ENCODE results near the gene RALGPS1.

RALGPS1 gene, protein sequence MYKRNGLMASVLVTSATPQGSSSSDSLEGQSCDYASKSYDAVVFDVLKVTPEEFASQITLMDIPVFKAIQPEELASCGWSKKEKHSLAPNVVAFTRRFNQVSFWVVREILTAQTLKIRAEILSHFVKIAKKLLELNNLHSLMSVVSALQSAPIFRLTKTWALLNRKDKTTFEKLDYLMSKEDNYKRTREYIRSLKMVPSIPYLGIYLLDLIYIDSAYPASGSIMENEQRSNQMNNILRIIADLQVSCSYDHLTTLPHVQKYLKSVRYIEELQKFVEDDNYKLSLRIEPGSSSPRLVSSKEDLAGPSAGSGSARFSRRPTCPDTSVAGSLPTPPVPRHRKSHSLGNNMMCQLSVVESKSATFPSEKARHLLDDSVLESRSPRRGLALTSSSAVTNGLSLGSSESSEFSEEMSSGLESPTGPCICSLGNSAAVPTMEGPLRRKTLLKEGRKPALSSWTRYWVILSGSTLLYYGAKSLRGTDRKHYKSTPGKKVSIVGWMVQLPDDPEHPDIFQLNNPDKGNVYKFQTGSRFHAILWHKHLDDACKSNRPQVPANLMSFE

DNA sequence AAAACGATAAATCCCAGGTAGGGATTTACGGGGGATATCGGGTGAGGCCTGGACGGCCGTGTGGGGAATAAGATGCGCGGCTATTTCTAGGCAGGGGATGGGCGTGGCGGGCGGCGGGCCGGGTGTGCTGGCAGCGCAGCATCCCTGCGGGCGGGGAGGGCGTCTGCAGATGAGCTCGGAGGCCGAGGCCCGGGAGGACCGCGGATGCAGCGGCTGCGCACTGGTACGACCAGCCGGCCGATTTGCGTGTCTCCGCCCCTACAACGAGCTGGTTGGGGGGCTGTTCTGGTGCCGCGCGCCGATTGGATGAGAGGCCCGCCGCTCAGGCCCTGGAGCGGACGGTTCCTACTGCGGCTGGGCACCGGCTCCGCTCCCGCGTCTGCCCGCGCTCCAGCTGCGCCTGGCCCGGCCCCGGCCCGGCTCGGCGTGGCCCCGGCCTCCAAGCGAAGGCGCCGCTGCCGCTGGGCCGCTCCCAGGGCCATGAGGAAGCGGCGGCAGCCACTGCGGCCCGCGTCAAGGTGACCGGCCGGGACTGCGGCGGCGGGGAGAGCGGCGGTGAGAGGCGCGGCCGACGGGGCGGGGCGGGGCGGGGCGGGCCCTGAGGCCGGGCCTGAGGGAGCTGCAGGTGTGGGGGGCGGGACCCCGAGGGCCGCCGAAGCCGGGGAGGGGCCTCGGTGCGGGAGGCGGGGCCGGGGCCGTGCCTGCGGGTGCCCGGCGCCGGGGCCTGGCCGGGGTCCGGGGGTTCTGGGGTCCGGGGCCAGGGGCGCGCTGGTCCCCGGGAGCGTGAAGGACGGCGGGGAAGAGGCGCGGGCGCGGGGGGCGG is at the start of gene RALGPS1:
RALGPS1 (plus strand) TSS at position 325 of the 823 bp plus-strand sequence. CDS start 47,508 bp downstream, outside the sequence.
- in situ Hi-C loops (cut with MboI; ENCODE audit: low sequenced_read_pairs), result no loop called here

DNA sequence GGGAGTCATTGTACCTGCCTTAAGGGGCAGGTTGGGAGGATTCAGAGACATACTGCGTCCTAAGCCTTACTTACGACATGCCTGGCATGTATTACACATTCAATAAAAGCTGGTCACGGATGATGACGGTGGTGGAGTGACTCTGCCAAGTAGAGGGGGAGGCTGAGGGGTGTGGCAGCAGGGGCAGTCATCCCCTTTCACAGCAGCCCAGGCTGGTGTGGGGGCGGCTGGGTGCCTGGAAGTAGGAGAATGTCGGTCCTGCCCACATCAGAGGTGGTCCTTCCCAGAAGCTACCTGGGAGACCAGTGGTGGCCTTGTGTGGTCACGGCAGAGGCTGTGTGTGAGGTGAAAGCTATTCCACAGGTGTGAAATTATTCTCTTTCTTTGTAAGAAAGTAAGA is 45.2 kb upstream of the RALGPS1 start:
- in situ Hi-C loops (cut with MboI; ENCODE audit: low sequenced_read_pairs), result no loop called here

DNA sequence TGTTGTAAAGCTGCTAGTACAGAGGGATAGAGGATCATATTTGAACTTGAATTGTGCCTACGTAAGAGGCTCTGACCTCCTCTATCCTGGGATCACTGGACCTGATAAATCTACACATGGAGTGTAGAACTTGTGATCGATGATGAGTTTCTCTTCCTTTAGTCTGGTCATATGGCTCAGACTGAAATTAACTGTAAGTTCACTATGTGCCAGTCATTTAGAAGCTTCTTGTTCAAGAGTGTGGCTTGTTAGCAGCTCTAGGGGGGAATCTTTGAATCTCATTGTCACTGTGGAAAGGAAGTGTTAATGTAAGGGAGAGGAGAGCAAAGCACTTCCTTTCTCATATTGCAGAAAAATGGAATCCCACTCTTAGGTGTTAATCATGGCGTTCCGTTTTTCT is 42.1 kb upstream of the RALGPS1 start:
- in situ Hi-C loops (cut with MboI; ENCODE audit: low sequenced_read_pairs), result no loop called here

DNA sequence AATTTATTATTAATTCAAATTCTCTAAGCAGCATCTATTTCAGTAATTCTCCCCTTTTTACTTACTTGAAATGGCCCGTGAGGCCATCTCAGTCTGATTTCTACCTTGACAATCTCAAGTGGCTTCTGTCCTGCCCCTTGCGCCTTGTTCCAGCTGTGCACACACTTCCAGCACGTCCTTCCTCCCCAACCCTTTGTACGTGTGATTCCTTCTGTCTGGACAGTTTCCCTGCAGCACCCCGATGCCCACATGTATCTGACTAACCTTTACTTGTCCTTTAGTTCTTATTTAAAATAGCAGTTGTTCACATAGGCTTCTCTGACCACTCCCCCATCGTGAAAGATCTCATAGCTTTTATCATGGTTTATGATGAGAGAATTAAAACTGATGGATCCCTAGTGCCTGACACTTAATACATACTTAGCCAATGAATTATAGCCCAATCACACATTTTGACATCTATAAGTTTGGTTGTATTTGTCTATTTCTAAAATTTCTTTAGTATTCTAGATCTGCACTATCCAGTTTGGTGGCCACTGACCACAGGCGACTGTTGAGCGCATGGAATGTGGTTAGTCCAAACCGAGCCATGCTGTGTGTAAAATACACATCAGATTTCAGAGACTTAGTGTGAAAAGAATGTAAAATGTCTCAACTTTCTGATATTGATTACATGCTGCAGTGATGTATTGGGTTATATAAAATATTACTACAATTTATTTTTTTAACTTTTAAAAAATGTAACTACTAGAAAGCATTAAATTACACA is 39.9 kb upstream of the RALGPS1 start:
- in situ Hi-C loops (cut with MboI; ENCODE audit: low sequenced_read_pairs), result no loop called here

DNA sequence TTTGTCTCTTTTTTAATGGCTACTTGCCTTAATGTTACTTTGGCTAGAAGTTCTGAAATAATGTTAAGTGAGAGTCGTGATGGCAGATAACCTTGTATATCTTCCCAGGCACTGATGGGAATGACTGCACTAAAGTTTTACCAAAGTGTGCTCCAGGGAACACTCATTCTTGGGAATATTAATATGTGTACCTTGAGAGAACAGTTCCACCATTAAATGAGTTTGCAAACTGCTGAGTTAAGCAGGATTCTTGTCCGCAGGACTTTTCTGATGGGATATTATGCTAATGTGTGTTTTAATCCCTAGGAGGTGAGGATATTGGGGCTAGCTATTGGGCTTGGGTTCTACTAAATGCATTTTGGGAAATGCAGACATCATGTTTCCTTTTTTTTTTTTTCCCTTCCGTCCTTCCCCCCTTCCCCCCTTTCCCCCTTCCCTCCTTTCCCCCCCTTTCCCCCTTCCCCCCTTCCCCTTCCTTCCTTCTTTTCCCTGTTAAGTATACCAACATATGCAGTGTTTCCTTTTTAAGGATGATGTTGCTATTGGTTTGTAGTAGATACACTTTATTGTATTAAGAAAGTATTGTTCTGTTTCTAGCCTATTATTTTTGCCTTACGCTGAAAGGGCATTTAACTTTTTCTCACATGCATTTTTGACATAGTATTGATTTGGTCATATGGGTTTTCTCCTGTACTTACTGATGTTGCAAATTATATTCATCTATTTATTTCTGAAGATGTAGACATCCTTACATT is 38.6 kb upstream of the RALGPS1 start:
- in situ Hi-C loops (cut with MboI; ENCODE audit: low sequenced_read_pairs), result no loop called here

DNA sequence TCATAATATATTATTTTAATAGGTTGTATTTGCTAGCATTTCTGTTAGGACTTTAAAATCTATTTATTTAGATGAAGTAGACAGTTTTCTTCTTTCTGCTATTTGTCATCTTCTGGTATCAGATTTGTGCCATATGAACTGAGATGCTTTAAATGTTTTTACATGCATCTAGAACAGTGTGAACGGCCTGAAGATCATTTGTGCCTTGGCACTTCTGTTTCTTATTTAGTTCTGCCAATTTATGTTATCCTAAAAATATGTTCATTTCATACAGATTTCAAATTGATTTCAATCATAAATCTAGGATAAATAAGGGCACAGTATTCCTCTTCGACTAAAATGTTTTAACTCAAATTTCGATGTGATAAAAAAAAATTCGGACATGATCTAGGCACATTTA is 38.1 kb upstream of the RALGPS1 start:
- in situ Hi-C loops (cut with MboI; ENCODE audit: low sequenced_read_pairs), result no loop called here

DNA sequence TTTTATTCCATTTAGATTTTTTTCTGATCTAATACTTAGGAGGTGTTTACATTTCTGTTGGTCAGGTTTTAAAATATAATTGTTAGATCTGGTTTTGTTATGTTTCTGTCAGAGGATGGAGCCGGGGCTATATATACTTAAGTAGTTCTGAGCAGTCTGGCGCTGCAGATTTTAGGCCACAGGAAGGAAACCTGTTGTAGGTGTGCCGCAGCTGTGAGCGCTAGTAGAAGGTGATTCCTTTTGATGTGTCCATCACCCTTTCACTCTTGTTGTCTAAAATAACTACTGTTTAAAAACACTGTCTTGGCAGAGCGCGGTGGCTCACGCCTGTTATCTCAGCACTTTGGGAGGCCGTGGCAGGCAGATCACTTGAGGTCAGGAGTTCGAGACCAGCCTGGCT is 37.2 kb upstream of the RALGPS1 start:
- in situ Hi-C loops (cut with MboI; ENCODE audit: low sequenced_read_pairs), result no loop called here

DNA sequence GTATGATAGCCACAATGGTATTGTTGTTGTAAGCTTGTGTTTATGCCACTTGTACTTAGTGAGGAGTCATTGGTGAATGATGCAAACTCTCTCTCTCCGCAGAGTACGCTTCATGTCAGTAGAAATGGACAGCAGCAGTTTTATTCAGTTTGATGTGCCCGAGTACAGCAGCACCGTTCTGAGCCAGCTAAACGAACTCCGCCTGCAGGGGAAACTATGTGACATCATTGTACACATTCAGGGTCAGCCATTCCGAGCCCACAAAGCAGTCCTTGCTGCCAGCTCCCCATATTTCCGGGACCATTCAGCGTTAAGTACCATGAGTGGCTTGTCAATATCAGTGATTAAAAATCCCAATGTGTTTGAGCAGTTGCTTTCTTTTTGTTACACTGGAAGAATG is 35.3 kb upstream of the RALGPS1 start:
- in situ Hi-C loops (cut with MboI; ENCODE audit: low sequenced_read_pairs), result no loop called here

DNA sequence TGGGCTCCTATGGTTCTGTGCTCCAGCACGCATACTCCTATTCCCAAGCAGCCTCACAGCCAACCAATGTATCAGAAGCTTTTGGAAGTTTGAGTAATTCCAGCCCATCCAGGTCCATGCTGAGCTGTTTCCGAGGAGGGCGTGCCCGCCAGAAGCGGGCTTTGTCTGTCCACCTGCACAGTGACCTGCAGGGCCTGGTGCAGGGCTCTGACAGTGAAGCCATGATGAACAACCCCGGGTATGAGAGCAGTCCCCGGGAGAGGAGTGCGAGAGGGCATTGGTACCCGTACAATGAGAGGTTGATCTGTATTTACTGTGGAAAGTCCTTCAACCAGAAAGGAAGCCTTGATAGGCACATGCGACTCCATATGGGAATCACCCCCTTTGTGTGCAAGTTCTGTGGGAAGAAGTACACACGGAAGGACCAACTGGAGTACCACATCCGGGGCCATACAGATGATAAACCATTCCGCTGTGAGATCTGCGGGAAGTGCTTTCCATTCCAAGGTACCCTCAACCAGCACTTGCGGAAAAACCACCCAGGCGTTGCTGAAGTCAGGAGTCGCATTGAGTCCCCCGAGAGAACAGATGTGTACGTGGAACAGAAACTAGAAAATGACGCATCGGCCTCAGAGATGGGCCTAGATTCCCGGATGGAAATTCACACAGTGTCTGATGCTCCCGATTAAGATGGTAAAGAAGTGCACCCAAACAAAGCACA is 34.2 kb upstream of the RALGPS1 start:
- in situ Hi-C loops (cut with MboI; ENCODE audit: low sequenced_read_pairs), result no loop called here

DNA sequence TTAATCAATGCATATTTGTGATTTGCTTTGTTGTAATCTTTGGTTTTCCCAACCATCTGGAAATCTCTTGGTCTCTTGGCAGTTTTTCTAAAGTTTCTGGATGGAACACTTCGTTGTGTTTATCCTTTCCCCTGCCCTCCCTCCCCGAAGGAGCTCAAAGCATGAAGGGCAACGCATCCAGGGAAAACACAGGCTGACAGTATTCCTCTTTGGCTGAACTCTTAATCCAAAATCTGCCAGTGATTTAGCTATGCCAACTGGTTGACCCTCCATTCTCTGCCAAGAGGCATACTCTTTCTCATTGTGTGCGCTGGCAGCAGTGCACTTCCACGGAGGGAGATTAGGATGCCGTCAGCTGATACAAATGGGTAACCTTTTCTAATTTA is 33.6 kb upstream of the RALGPS1 start:
- in situ Hi-C loops (cut with MboI; ENCODE audit: low sequenced_read_pairs), result no loop called here

DNA sequence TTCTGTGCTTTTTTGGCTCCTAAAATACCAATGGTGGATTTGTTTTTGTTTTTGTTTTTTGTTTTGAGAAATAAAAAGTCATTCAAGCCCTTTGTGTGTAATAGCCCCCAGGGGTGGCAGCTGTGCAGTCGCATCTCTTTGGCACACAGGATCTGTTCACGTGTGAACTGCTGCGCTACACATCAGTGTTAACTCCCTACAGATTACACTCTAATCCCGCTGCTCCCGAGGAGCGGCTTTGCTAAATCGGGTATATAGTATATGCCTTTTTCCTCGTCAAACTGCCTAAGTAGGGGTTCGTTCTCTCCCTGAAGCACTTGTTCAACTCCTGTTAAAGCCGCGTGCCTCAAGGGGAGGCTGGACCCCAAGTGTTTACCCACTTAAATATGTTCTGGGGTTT is 31.8 kb upstream of the RALGPS1 start:
- in situ Hi-C loops (cut with MboI; ENCODE audit: low sequenced_read_pairs), result no loop called here

DNA sequence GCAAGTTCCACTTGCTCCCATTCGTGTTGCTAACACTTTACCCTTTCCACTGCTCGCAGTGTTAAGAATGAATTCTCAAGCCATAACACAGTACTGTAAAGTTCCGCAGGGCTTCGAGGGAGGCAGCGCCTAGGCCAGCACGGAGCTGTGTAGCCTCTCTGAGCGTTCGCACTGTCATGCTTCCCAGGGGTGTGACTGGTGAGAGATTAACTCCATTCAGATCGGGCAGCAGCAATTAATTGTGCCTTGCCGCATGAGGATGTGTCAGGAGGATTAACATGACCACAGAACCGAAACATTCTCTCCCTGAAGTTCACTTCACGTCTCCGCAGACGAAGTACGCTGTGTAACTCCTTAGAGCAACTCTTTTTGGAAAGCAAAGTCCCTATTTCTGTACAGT is 30.9 kb upstream of the RALGPS1 start:
- in situ Hi-C loops (cut with MboI; ENCODE audit: low sequenced_read_pairs), result no loop called here

DNA sequence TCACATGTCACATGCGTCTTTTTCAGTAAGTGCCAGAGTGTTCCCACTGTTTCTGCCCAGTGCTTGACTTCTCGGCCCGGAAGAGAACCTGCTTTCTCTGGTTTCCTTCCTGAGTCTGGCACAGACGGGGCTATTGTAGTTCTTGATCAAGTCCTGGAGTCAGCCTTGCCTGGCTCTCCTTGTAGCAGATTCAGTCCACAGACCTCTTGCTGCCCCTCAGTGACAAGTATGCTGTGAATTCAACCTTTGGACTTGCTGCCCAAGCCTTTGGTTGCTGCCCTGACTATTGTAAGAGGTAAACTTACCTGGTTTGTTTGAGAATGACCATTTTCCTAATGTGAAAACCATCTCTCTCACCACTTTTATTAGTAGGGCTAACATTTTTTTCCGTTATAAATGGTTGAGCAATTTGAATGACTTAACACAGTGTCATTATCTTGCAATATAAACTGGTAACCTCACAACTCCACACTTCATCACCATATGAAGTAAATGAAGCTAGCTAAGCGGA is 29.4 kb upstream of the RALGPS1 start:
- in situ Hi-C loops (cut with MboI; ENCODE audit: low sequenced_read_pairs), result no loop called here

DNA sequence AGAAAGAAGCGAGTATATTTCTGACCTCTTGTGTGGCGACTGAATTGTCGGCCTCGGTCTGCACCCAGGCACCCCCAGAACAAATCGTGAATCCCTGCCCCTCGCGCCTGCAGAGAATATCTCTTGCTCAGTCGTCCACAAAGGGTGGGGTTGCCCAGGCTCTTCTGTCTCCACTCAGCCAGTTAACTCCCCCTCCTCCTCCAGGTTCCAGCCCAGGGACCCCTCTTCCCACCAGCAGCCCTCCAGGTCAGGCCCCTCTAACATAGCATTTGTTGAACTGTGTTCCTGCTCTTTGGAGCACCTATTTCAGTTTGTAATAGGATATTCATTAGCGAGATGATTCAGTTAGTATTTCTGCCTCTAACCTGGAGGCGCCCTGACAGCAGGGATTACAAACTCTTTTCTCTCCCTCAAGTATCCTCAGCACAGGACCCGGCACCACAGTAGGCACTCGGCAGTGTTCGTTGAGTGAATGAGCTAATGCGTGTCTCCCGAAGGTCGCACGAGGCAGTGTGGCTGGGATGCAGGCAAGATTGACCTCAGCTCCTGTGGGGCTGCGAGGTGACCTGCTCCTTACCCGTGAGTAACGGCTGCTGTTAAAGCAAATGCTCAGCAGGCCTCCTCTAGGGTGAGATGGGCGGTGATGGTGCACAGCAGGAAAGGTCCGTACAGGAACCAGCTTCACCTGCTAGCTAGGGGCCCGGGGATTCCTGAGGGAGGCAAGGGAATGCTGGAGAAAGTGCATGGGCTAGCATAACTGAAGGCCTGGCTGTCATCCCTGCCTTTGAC is 28.4 kb upstream of the RALGPS1 start:
- in situ Hi-C loops (cut with MboI; ENCODE audit: low sequenced_read_pairs), result no loop called here

DNA sequence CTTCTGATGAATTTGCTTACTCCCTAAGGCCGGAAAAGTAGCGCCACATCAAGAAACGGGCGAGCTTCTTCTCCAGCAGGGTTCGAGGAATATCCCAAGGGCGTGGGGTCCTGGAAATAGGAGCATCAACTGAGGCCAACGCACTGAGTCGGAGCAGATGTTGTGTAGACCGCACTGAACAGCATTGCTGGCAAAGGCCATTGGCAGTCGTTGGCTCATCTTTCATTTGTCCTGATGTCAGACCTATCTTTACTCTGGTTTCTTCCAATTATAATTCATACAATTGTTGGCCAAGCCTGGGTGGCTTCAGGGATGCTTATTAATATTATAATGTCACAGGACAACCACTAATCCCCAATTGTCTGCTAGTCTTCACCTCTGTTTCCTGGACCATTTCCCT is 27.7 kb upstream of the RALGPS1 start:
- in situ Hi-C loops (cut with MboI; ENCODE audit: low sequenced_read_pairs), result no loop called here

DNA sequence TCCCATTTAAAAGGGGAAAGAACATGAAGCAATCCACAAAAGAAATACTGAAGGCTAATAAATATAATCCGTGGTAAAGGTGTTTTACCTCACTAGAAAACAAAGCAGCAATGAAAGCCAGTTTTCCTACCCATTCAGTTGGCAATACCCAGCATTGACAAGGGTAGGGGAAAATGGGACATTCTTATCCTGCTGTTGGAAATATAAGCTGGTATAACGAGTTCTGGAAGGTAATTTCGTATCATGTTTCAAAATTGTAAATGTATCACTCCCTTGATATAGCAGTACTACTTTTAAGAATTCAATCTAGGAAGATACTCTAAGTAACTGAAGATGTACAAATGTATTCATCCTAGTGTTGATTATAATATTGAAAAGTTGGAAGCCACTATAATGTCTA is 22.9 kb upstream of the RALGPS1 start:
- in situ Hi-C loops (cut with MboI; ENCODE audit: low sequenced_read_pairs), result no loop called here

DNA sequence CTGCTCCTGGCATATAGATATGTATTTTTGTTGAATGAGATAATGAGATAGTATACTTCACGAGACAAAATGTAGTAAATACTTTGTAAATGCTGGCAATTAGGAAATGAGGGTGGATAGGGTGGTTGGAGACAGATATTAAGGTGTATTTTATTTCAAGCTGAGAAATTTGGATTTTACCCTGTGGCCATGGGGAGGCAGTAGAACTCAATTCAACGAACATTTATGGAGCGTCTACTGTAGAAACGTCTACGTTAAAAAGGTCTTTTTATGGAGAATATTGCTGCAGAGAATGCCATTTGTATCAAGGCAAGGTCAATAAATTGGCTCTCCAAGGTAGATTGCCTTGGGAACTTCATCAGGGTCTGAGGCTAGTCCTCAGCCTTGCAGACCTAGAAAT is 21.5 kb upstream of the RALGPS1 start:
- in situ Hi-C loops (cut with MboI; ENCODE audit: low sequenced_read_pairs), result no loop called here

DNA sequence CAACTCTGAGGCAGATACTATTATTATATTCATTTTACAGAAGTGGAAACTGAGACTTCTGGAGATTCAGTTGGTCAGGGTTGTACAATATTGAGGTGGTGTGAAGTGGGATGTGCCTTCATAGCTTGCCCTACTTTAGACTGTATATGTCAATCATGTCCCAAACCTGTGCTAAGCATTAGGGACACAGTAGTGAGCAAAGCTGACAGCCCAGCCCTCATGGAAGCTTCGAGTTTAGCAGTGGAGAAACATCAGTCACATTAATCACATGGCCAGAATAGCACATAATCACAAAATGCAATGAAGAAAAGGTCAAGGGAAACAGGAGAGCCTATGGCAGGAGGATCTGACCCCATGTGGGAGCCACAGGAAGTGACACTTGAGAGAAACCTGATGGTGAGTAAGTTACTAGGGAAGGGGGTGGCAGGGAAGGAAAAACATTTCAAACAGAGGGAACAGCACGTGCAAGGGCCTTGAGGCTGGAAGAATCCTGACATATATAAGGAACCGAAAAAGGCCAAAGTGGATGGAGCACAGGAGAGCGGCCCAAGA is 20.5 kb upstream of the RALGPS1 start:
- in situ Hi-C loops (cut with MboI; ENCODE audit: low sequenced_read_pairs), result no loop called here

DNA sequence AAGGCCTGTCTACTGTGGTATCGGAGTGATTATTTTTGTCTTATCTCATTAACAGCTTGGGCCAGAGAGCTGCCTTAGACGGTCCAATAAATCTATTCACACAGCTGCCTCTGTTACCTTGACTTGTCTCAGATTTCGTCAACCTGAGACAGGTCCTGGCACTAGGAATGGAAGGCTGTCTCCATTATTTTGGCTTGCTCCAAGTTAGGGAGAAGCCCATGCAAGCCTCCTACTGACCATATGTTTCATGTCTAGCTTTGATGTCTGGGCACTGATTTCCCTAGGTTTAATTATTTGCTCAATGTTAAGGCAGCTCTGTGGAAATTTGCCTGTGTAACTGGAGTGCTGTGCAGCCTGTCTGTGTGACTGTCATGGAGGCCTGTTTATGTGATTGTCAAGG is 12.4 kb upstream of the RALGPS1 start:
- in situ Hi-C loops (cut with MboI; ENCODE audit: low sequenced_read_pairs), result no loop called here
